BJ (cell line): ENCODE results near the gene SOCS6. TPM values are rescaled to one million over a fixed set of nuclear protein-coding genes. Genes with fewer than 3 reads are reported as not detected.

Source experiments
- CTCF ChIA-PET: fragments of 350-600 bp; formaldehyde crosslinking; extraction: SDS; loops from one replicate; lab custom pipeline; 2021; ENCODE audit warnings: antibody characterized with exemption, inconsistent platforms; lab: Yijun Ruan, JAX
- POLR2A ChIA-PET: fragments of 300-600 bp; sonication (Branson Sonifier 250); formaldehyde crosslinking; extraction: SDS; loops from one replicate; lab custom pipeline; 2021; ENCODE audit warnings: antibody characterized with exemption; lab: Charles Lee
- DNase-seq: peaks from one replicate; pipeline ENCODE4 v3.0.0-alpha.2; 2011; ENCODE audit warnings: low read depth
- H3K27me3 ChIP-seq: 2 replicates; pipeline ENCODE4 v1.6.0; 2011; ENCODE audit warnings: low read length; ENCODE audit not compliant: control insufficient read depth, insufficient read depth
- H3K36me3 ChIP-seq: 2 replicates; pipeline ENCODE4 v1.5.1; 2011; ENCODE audit warnings: low read length; ENCODE audit not compliant: control insufficient read depth, insufficient read depth
- H3K4me3 ChIP-seq: 2 replicates; pipeline ENCODE4 v1.5.1; 2011; ENCODE audit warnings: low read depth, mild to moderate bottlenecking, control low read depth, low read length
- CTCF ChIP-seq: IDR thresholded peaks from 2 replicates; pipeline ENCODE4 v1.5.1; 2011; ENCODE audit warnings: low read depth, mild to moderate bottlenecking, control low read depth, inconsistent platforms, low read length, moderate library complexity; ENCODE audit not compliant: insufficient read depth
- polyA plus RNA-seq: library from polyadenylated mRNA; depleted of rRNA; stranded (reverse); fragments of >200 nt; gene quantifications from 2 replicates; pipeline ENCODE4 v1.2.3, GENCODE V29; 2011

SOCS6 gene
- polyA plus RNA-seq, 1 experiment = 26.7 TPM

- no peak for TF ChIP-seq CTCF
- H3K4me3 ChIP-seq = no peak overlapping the region
- H3K36me3 ChIP-seq = peaks cover 8% of the 10 kb centered on the region
- H3K27me3 ChIP-seq = no peaks in the 10 kb centered on the region
- no peak for DNase-seq
- POLR2A ChIA-PET = no interaction called here
- CTCF ChIA-PET = no interaction called here
These were observed 39.3 kb downstream of the SOCS6 start for GRCh38 chr18:70328169-70328568.

- no peak for TF ChIP-seq CTCF
- Histone ChIP-seq H3K27me3 (no peaks in the 10 kb centered on the region), H3K4me3 (no peak overlapping the region), H3K36me3 (peaks cover 8% of the 10 kb centered on the region)
- ChIA-PET CTCF (no interaction called here), POLR2A (no interaction called here)
- DNase-seq = no peak
These were observed 40.2 kb downstream of the SOCS6 start for GRCh38 chr18:70329071-70329470.

- no peak for TF ChIP-seq CTCF
- POLR2A ChIA-PET = interaction anchor here (0.7 kb wide), 1 partner anchor 33 kb away, joined by 19 read pairs; no protein-coding TSS in a partner anchor
- CTCF ChIA-PET = interaction anchor here (0.7 kb wide), 1 partner anchor 11 kb away, joined by 4 read pairs; no protein-coding TSS in a partner anchor
- Histone ChIP-seq H3K4me3 (no peak overlapping the region), H3K36me3 (no peaks in the 10 kb centered on the region), H3K27me3 (no peaks in the 10 kb centered on the region)
- DNase-seq = no peak
These were observed 42.0 kb downstream of the SOCS6 start for GRCh38 chr18:70330887-70331286.

- Histone ChIP-seq H3K4me3 (no peak overlapping the region), H3K36me3 (no peaks in the 10 kb centered on the region), H3K27me3 (no peaks in the 10 kb centered on the region)
- ChIA-PET POLR2A (interaction anchor here (0.5 to 0.7 kb wide), 2 partner anchors 21 to 33 kb away, joined by 10 to 19 read pairs; no protein-coding TSS in a partner anchor), CTCF (interaction anchor here (0.7 kb wide), 1 partner anchor 12 kb away, joined by 4 read pairs; no protein-coding TSS in a partner anchor)
- TF ChIP-seq CTCF = no peak
- DNase-seq = no peak
These were observed 42.7 kb downstream of the SOCS6 start for GRCh38 chr18:70331456-70332097.

GRCh38 chr18:70332694-70333093 is 43.8 kb downstream of the SOCS6 start:
- no peak for DNase-seq
- H3K27me3 ChIP-seq = no peaks in the 10 kb centered on the region
- no peak for TF ChIP-seq CTCF
- no peak overlapping the region for H3K4me3 ChIP-seq
- CTCF ChIA-PET = interaction anchor here (1.1 to 1.4 kb wide), 2 partner anchors 81 to 101 kb away, joined by 3 to 5 read pairs; no protein-coding TSS in a partner anchor
- POLR2A ChIA-PET = interaction anchor here (0.6 kb wide), 2 partner anchors 46 to 51 kb away, joined by 7 to 8 read pairs; no protein-coding TSS in a partner anchor
- H3K36me3 ChIP-seq = no peaks in the 10 kb centered on the region
